HepG2 (cell line): ENCODE data around the gene NUP214. TPM values are rescaled to one million over a fixed set of nuclear protein-coding genes. Genes with fewer than 3 reads are reported as not detected.
A peak's percentile ranks its signal among the peaks of the same experiment; 100 is the strongest.

Experiments
- ARID2 ChIP-seq: sonication (generic); formaldehyde crosslinking; IDR thresholded peaks from 2 replicates; pipeline ENCODE4 v1.8.1; 2022; ENCODE audit warnings: mild to moderate bottlenecking, missing genetic modification reagents, borderline replicate concordance
- ATF7 ChIP-seq, 2 experiments: fragments of 450-650 bp in 1 of 2; sonication (generic) in 1 of 2; formaldehyde crosslinking in 1 of 2; IDR thresholded peaks; 2 replicates each; pipeline versions ENCODE4 v1.4.0 to v1.6.1; 2016 to 2020; ENCODE audit warnings: antibody characterized with exemption in 1 of 2, mild to moderate bottlenecking in 1 of 2, missing genetic modification reagents in 1 of 2
- BCLAF1 ChIP-seq: fragments of 450-650 bp; IDR thresholded peaks from 2 replicates; pipeline ENCODE4 v1.6.1; 2017; ENCODE audit warnings: mild to moderate bottlenecking
- GMEB1 ChIP-seq: sonication (generic); formaldehyde crosslinking; IDR thresholded peaks from 2 replicates; pipeline ENCODE4 v1.5.1; 2020; ENCODE audit warnings: missing genetic modification reagents, mild to moderate bottlenecking, borderline replicate concordance
- HMG20A ChIP-seq: IDR thresholded peaks from 2 replicates; pipeline ENCODE4 v1.6.1; 2016; ENCODE audit warnings: borderline replicate concordance
- HNF4G ChIP-seq, 2 experiments: sonication (generic) in 1 of 2; formaldehyde crosslinking in 1 of 2; IDR thresholded peaks; 2 replicates each; pipeline versions ENCODE4 v1.4.0 to v1.6.1; 2011 to 2020; ENCODE audit warnings: borderline replicate concordance in 2 of 2, low read depth in 2 of 2, mild to moderate bottlenecking in 2 of 2, low read length in 1 of 2, missing genetic modification reagents in 1 of 2, moderate library complexity in 1 of 2
- ISX ChIP-seq: sonication (generic); formaldehyde crosslinking; conservative IDR thresholded peaks from 2 replicates; pipeline ENCODE4 v1.5.0; 2020; ENCODE audit warnings: missing genetic modification reagents
- KAT7 ChIP-seq: IDR thresholded peaks from 2 replicates; pipeline ENCODE4 v1.6.1; 2018; ENCODE audit warnings: borderline replicate concordance, missing compliant biosample characterization
- MEIS1 ChIP-seq: sonication (generic); formaldehyde crosslinking; IDR thresholded peaks from 2 replicates; pipeline ENCODE4 v1.9.0; 2021; ENCODE audit warnings: mild to moderate bottlenecking, missing genetic modification reagents, moderate library complexity, borderline replicate concordance
- NFYC ChIP-seq: IDR thresholded peaks from 2 replicates; pipeline ENCODE4 v1.6.1; 2016; ENCODE audit warnings: missing genetic modification reagents, missing compliant biosample characterization
- POLR2G ChIP-seq: fragments of 200-400 bp; formaldehyde crosslinking; IDR thresholded peaks from 2 replicates; pipeline ENCODE4 v1.6.1; 2018; ENCODE audit warnings: mild to moderate bottlenecking, low read depth, low read length, moderate library complexity
- U2AF2 ChIP-seq: fragments of 200-400 bp; formaldehyde crosslinking; IDR thresholded peaks from 2 replicates; pipeline ENCODE4 v1.6.1; 2017; ENCODE audit warnings: low read depth, mild to moderate bottlenecking, low read length
- ZNF24 ChIP-seq: fragments of 450-650 bp; IDR thresholded peaks from 2 replicates; pipeline ENCODE4 v1.6.1; 2017; ENCODE audit warnings: antibody characterized with exemption, mild to moderate bottlenecking
- ZNF335 ChIP-seq: sonication (generic); formaldehyde crosslinking; IDR thresholded peaks from 2 replicates; pipeline ENCODE4 v1.4.0; 2020; ENCODE audit warnings: missing genetic modification reagents
- ZNF556 ChIP-seq: sonication (generic); formaldehyde crosslinking; IDR thresholded peaks from 2 replicates; pipeline ENCODE4 v1.4.0; 2020; ENCODE audit warnings: mild to moderate bottlenecking, missing genetic modification reagents, borderline replicate concordance
- ZSCAN25 ChIP-seq: sonication (generic); formaldehyde crosslinking; IDR thresholded peaks from 2 replicates; pipeline ENCODE4 v1.8.0; 2022; ENCODE audit warnings: mild to moderate bottlenecking, missing genetic modification reagents
- polyA plus RNA-seq, 8 experiments: library from polyadenylated mRNA; depleted of rRNA in 3 of 8; stranded (reverse) in 7 of 8; unstranded in 1 of 8; fragments of >200 nt; fragmentation: Illumina TruSeq in 4 of 8; extraction: Trizol in 4 of 8; gene quantifications; 2 replicates each; pipeline versions ENCODE4 v1.2.1 to v1.2.3, GENCODE V29; 2011 to 2016; ENCODE audit warnings: low read depth in 4 of 8, missing spikeins in 1 of 8, mixed read lengths in 1 of 8; ENCODE audit not compliant: insufficient read depth in 1 of 8
- total RNA-seq, 5 experiments: library from RNA; depleted of rRNA; stranded (reverse); fragments of >200 nt; fragmentation: Illumina TruSeq; extraction: Trizol; gene quantifications; 2 replicates each; pipeline ENCODE4 v1.2.3, GENCODE V29; 2016; ENCODE audit warnings: low read depth in 1 of 5
- TF ChIP-seq, protein P1 (sequence below): IDR thresholded peaks from 2 replicates; pipeline ENCODE4 v1.6.1; 2016; ENCODE audit warnings: missing compliant biosample characterization, missing genetic modification reagents, borderline replicate concordance
- TF ChIP-seq, protein P2 (sequence below), 2 experiments: IDR thresholded peaks; 2 replicates each; pipeline ENCODE4 v1.6.1; 2011 to 2012; ENCODE audit warnings: low read length in 2 of 2, borderline replicate concordance in 1 of 2, low read depth in 1 of 2, mild to moderate bottlenecking in 1 of 2, moderate library complexity in 1 of 2

NUP214 gene
- total and polyA plus RNA-seq, 2 of the 13 experiments (the other 11 are each of a cell fraction or from before 2014, with no cell fraction given), result 8.4 to 16.0 TPM

DNA sequence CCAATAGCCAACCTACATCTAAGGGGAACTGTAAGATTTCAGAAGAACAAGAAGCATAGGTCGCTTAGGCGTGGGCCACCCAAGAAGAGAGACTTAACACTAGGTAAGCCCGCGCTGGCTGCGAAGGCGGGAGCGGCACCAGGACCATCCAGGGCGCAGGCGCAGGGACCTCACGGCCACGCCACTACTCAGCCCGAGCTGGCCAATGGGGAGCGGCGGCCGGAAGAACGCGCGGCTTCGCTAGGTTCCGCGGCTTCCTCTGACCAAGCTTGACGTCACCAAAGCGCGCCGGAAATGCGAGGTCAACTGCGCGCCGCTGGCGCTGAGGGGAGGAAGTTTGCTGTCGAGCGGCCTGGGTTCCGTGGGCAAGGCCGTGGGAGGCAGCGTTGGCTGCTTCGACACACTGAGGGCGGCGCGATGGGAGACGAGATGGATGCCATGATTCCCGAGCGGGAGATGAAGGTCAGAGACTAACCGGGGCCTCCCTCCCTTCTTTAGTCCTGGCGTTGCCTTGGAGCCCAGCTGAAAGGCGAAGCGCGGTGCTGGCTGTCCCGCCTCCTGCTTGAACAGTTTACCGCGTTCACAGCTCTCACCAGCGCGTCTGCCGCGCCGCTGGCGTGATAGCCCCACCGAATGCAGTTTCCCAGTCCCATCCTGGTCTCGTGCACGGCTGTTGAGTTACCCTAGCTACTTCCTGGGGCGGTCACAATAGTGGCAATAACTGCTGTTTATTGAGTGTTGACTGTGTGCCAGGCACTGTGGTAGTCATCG lies at the start of gene NUP214 (continued):
- no peak for TF ChIP-seq BCLAF1
- TF ChIP-seq ARID2, result no peak
- TF ChIP-seq HMG20A (CRISPR knock-in tag), result no peak
- peak; percentile 84; the same call in 1 of the 2 replicates for TF ChIP-seq ZNF556 (CRISPR knock-in tag)
- TF ChIP-seq ATF7 (IDR thresholded peaks at IDR 0.05), result no peak; the same call in 1 of the 2 replicates
- peak; percentile 23; the same call in 1 of the 2 replicates for TF ChIP-seq ATF7 (CRISPR knock-in tag; IDR thresholded peaks at IDR 0.05)
- TF ChIP-seq POLR2G, result peak; percentile 92
- no peak for TF ChIP-seq ISX (CRISPR knock-in tag)
- TF ChIP-seq, protein P1, sequence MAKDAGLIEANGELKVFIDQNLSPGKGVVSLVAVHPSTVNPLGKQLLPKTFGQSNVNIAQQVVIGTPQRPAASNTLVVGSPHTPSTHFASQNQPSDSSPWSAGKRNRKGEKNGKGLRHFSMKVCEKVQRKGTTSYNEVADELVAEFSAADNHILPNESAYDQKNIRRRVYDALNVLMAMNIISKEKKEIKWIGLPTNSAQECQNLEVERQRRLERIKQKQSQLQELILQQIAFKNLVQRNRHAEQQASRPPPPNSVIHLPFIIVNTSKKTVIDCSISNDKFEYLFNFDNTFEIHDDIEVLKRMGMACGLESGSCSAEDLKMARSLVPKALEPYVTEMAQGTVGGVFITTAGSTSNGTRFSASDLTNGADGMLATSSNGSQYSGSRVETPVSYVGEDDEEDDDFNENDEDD (CRISPR knock-in tag), result peak; percentile 96
- peak; percentile 93 for TF ChIP-seq GMEB1
- TF ChIP-seq ZNF24, result no peak
- peak; percentile 69; the same call in 1 of the 2 replicates for TF ChIP-seq ZNF335 (CRISPR knock-in tag)
- TF ChIP-seq, protein P2, sequence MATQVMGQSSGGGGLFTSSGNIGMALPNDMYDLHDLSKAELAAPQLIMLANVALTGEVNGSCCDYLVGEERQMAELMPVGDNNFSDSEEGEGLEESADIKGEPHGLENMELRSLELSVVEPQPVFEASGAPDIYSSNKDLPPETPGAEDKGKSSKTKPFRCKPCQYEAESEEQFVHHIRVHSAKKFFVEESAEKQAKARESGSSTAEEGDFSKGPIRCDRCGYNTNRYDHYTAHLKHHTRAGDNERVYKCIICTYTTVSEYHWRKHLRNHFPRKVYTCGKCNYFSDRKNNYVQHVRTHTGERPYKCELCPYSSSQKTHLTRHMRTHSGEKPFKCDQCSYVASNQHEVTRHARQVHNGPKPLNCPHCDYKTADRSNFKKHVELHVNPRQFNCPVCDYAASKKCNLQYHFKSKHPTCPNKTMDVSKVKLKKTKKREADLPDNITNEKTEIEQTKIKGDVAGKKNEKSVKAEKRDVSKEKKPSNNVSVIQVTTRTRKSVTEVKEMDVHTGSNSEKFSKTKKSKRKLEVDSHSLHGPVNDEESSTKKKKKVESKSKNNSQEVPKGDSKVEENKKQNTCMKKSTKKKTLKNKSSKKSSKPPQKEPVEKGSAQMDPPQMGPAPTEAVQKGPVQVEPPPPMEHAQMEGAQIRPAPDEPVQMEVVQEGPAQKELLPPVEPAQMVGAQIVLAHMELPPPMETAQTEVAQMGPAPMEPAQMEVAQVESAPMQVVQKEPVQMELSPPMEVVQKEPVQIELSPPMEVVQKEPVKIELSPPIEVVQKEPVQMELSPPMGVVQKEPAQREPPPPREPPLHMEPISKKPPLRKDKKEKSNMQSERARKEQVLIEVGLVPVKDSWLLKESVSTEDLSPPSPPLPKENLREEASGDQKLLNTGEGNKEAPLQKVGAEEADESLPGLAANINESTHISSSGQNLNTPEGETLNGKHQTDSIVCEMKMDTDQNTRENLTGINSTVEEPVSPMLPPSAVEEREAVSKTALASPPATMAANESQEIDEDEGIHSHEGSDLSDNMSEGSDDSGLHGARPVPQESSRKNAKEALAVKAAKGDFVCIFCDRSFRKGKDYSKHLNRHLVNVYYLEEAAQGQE (IDR thresholded peaks at IDR 0.05; ENCODE audit: borderline replicate concordance in 1 of 2, low read depth in 1 of 2, low read length in 2 of 2), result no peak; a peak in 1 of 4 replicates
- TF ChIP-seq ZSCAN25 (CRISPR knock-in tag), result peak; percentile 78; the same call in 1 of the 2 replicates
- peak; percentile 87 for TF ChIP-seq NFYC (CRISPR knock-in tag)
- TF ChIP-seq HNF4G (IDR thresholded peaks at IDR 0.05; ENCODE audit: borderline replicate concordance, low read depth, low read length), result no peak; the same call in 1 of the 2 replicates
- peak; percentile 43; the same call in 1 of the 2 replicates for TF ChIP-seq HNF4G (CRISPR knock-in tag; IDR thresholded peaks at IDR 0.05; ENCODE audit: borderline replicate concordance, low read depth)
- peak; percentile 70; the same call in 1 of the 2 replicates for TF ChIP-seq KAT7 (CRISPR knock-in tag)
- no peak for TF ChIP-seq U2AF2
- no peak for TF ChIP-seq MEIS1
